Stimulated activated CD4-positive, alpha-beta T cell treated with anti-CD3 and anti-CD28 coated beads, TNF-alpha, amount 100 ng/mL, for 48 hours (primary cell): Measurements from ENCODE around the gene PDPN.

Experiments used
- DNase-seq, 3 donors: peaks; one replicate each; pipeline ENCODE4 v3.0.0-alpha.2; 2020; ENCODE audit warnings: low read depth in 3 of 3

The PDPN gene

DNA sequence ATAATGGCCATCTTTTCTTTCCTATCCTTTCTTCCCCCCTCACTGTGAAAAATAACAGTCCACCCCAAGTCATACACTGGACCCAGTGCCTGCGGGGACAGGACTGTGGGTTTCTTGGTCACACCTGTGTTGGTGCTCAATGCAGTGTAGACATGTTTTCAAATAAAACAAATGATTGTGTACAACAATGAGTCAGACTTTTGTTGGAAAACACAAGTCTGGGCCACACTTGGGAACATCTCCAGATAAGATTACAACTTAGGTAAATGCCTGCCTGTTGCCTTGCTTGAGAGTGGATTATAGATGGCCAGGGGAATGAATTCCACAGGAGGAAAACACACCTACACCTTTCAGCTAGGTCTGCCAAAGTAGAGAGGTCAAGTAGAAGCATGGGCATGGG lies 34.1 kb downstream of the PDPN start:
- DNase-seq: no peak

DNA sequence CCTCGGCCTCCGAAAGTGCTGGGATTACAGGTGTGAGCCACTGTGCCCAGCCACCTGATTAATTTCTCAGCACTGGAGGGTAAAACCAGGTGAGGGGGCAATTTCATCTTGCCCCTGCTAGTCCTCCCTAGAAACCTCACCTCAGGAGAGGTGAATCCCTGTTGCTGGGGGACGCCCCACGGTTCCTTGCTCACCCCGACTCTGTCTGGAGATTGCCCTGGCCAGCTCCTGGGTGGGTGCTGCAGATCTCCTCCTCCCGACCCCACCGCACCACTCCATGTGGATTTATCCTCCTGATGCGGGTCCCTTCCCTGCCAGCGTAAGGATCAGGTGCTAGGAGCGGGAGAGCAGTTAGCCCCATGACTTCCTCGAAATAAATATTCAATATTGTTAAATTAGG lies 34.9 kb downstream of the PDPN start:
- DNase-seq: no peak

DNA sequence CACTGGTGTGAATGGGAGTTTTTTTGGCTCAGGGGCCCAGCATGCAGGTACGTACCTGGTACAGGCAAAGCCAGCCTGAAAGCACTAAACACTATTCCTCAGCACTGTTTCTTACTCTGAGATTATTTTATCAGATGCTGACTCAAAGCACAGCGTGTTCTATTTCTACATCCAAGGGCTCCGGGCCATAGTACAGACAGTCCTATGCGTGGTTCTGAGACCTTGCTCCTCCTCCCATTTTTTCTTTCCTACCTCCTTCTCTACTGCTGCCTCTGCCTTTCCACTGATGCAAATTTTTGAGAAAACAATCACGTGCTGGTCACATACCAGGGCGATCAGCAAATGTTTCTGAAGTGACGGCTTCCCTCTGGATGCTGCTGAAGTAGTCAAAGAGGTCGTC lies 36.3 kb downstream of the PDPN start:
- no peak for DNase-seq

DNA sequence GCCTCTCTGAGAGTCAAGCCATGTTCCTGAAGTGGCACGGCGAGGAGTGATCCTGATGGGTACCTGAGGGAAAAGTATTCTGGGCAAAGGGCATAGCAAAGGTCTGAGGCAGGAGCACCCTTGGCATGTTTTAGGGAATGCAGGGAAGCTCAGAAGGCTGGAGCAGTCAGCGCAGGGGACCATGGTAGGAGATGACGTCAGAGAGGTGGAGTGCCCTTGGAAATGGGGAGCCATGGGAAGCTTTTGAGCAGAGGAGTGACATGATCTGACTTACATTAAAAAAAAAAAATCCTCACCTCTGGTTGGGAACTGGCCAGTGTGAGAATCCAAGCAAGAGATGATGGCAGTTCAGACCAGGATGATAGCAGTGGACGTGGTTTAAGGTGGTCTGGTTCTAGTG lies 37.2 kb downstream of the PDPN start:
- no peak for DNase-seq

DNA sequence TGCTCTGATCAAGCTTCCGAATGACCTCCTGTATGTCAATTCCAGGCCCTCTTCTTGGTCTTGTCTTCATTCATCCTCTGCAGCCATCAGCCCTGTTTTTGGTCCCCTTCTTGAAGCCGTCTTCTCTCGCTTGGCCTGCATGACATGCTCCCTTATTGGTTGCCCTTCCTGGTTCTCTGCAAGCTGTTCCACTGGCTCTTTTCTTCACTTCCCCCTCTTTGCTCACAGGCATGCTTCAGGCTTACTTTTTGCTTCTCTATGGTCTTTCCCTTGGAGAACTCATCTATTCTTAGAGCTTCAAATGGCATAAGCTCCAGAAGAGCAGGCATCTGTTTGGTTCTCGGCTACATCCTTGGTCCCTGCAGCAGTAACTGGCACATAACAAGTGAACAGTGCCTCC lies 38.8 kb downstream of the PDPN start:
- no peak for DNase-seq

DNA sequence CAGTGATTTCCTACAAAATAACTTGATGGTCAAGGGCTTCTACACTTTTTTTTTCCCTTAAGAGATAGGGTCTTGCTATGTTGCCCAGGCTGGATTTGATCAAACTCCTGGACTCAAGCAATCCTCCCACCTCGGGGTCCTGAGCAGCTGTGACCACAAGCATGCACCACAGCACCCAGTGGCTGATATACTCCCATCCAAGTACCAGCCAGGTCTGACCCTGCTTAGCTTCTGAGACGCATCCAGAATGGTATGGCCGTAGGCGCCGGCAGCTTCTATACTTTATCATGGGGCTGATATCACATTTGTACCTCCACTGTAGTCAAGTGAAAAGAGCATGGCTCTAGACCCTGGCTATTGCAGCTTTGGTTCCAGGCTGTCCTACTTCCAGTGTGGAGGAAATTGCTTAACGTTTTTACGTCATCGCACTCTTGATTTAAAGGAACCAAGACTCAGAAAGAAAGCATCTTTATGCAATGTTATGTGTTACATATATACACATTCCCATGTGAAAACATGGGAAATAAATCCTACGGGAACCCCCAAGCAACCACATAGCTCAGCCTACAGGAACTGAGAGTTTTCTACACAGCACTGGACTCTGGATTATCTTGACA lies 39.5 kb downstream of the PDPN start:
- no peak for DNase-seq

DNA sequence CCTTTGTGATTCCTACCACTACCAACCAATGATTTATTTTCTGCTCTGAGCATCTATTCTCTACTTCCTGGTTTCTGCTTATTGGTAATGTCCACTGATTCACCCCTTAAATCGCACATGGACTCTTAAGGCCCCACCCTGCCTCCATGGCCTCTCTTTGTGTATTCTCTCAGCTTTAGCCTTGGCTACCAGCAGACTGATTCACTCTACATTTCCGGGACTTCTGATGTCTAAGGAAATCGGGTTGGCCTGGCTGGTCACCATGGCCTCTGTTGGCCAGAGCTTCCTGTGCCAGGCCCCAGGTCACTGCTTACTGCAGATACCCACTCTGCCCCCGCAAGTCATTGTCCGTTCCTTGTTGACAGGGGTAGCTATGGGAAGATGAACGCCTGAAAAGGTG lies 40.9 kb downstream of the PDPN start:
- DNase-seq: no peak

DNA sequence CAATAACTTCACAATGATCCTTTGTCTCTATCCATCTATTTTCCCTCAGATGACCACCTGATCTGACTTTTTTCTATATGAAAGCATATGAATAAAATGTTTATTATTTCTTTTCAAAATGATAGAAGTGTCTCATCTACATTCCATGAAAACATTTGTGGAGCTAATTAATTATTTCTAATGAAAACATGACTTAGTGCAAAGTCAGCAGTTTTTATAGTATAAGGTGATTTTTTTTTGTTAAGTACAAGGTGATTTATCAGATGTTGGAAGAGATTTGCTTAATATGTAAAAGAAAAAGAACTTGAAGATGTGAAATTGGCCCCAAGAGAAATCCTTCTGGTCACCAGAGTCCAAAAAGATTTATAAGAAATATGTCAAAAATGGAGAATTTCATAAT lies 43.5 kb downstream of the PDPN start:
- no peak for DNase-seq

DNA sequence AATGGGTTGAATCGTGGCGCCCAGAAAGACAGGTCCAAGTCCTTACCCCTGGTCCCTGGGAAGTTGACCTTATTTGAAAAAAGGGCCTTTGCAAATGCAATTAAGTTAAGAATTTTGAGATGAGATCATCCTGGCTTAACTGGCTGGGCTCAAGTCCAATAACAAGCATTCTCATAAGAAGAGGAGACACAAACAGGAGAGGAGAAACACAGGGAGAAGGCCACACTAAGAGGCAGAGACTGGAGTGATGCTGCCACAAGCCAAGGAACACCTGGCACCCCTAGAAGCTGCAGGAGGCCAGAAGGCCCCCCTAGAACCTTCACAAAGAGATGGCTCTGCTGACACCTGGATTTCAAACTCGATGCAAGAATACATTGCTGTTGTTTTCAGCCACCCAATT lies 44.6 kb downstream of the PDPN start:
- no peak for DNase-seq

DNA sequence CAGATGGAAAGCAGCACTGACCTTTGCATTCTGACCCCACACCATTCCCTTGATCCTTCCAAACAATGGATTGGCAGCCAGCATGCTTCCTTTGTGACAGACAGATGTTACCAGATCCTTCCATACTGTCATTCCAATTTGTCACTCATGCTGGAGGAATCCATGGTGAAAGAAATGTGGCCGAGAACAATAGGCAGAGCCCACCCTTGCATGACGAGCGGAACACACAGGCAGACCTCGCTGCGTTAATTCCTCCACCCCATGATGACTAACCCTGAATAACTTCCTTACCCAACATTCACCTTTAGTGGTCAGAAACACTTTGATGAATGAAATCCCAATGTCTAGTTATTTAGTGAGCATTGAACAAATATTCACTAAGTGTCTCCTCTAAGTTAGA lies 45.1 kb downstream of the PDPN start:
- DNase-seq: no peak

DNA sequence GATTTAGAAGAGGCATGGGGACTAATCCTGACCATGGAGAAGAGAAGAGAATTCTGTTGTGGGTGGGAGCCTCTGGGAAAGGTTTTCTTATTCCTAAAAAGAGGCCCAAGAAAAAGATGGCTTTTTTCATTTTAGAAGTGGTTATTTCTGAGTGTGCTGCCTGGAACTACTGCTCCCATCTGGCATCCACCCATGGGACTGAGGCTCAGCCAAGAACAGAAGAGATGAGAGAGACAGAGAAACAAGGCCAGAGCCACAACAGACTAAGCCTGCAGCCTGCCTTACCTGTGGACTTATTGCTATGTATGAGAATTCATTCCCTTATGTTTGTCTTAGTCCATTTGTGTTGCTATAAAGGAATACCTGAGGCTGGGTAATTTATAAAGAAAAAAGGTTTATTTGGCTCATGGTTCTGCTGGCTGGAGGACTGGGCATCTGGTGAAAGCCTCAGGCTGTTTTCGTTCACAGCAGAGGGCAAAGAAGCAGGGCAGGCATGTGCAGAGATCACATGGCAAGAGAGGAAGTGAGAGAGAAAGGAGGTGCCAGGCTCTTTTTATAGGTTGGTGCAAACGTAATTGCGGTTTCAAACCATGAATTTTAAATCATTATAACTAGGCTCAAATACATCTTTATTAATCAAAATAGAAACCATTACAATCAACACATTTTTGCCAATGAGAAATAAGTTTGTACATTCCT lies 58.8 kb downstream of the PDPN start:
- DNase-seq: no peak

DNA sequence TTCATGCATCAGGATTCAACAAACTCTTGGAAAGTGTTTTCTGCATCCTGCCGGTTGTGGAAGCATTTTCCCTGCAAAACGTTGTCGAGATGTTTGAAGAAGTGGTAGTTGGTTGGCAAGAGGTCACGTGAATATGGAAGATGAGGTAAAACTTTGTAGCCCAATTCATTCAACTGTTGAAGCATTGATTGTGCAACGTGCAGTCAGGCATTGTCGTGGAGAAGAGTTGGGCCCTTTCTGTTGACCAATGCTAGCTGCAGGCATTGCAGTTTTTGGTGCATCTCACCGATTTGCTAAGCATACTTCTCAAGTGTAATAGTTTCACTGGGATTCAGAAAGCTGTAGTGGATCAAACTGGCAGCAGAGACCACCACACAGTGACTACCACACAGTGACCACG lies 59.4 kb downstream of the PDPN start:
- DNase-seq: no peak

DNA sequence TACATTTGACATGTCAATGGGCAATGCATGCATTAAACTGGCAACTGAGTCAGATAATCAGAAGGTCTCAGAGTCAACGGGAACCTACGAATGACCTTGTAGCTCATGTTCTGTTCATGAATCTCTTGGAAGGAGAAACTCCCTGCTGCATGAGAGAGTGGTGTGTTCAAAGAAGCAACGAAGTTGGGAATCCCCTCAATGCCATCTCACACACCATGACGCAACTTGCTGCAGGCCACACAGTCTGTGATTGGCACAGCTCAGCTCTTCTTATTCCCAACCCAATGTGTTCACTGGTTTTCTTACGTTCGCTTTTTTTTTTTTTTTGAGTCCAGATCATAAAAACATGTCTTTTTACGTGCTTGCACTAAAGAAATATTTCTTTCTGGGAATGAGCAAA lies 62.9 kb downstream of the PDPN start:
- no peak for DNase-seq

DNA sequence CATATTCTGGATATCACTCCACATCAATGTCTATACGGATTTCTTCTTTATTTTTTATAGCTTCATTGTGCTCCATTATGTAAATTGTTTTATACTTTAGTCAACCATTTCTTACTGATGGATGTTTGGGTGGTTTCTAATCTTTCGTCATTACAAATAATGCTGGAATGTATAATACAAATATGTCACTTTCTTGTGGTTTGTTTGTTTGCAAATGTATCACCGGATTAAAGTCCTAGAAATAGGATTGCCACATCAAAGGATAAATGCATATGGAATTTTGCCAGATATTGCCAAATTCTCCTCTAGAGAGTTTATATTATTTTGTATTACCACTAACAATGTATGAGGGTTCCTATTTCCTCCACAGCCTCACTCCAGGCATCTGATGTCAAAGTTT lies 67.6 kb downstream of the PDPN start:
- no peak for DNase-seq

DNA sequence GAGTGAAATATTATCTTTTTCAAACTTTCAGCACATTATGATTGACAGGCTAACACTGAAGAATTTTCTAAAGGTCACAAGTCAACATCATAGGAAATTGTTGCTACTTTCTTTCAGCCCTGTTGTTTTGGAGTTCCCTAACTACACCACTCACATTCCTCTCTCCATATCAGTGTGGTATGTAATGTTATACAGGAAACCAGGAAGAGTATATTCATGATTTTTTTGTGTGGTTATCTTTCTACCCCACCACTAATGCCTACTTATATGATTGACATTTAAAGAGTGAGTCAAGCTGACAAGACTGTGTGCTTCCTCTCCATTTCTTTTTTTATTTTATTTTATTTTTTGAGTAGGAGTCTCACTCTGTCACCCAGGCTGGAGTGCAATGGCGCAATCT lies 68.6 kb downstream of the PDPN start:
- no peak for DNase-seq

DNA sequence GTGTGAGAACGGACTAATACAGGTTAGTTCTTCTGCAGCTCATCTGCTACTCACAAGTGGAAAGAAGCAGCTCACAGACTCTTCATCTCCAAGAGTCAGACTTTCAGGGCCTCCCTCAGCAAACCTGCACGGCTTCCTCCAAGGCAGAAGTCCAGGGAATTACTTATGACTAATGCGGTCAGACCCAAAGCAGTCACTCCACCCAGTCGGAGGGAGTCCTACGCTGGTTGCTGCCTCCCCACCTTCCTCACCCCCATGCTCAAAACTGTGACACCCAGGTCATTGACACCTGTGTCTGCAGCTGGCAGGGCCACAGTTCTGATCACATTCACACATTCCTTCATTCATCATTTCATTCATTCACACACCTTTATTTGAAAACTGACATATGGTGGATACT lies 77.9 kb downstream of the PDPN start:
- no peak for DNase-seq

DNA sequence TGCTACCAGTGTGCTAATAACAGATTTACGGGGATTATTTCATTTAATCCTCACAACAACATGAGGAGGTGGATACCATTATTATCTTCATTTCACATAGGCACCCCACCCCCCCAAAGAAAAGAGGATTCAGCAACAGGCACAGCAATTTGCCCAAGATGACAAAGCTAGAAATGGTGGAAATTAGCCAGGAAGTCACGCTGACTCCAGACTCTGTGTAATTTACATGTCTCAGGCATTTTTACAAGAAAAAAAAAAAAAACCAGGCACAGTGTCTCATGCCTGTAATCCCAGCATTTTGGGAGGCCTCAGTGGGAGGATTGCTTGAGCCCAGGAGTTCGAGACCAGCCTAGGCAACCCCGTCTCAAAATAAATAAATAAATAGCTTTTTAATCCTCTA lies 78.9 kb downstream of the PDPN start:
- no peak for DNase-seq

DNA sequence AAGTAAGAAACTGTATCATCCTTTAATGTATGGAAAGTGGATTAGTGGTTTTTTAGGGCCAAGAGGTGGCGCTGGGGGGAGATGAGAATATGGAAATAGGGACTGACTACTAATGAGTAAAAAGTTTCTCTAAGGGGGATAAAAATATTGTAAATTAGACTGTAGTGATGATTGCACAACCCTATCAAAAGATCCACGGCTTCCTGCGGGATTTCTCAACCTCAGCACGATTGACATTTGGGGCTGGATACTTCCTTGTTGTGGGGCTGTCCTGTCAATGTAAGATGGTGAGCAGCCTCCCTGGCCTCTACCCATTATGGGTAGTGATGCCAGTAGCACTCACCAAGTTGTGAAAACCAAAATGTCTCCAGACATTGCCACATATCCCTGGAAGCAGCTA lies 80.3 kb downstream of the PDPN start:
- no peak for DNase-seq

DNA sequence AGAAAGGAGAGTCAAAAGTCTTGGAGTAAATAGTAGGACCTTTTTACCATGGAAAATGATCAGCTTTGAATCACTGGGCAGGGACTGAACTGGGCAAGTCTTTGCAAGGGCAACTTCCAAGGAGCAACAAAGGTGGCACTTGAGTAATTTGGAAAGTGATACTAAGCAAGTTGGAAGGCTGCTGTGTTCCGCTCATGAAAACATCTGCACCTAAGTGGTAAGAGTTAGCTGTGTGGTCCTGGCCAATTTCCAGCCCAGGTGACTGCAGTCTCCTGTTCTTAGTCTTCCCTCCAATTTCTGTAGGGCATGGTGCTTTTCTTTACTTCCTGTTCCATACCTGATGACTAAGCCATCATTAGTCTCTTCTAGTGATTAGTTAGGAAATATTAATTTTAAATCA lies 80.8 kb downstream of the PDPN start:
- no peak for DNase-seq

DNA sequence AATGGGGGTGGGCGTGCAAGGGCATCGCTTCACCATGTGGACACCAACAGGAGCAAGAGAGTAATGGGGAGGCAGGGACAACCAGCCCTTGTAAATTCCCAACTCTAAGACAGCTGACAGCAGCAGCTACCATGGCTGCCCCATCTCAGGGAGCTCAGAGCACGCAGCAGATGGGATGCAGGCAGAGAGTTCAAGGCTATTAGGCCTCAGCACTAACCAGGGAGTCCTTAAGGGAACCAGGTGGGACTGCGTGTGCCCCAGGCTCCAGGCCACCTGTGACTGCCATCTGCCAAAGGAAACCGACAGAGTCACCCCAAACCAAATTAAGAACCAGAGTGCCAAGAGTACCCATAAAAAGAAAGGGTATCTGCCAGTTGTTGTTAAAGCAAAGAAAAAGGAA lies 82.7 kb downstream of the PDPN start:
- DNase-seq: no peak
